ENCODE data around the gene NLRC3. TPM values are rescaled to one million over a fixed set of nuclear protein-coding genes. Genes with fewer than 3 reads are reported as not detected.

Gene NLRC3
- total RNA-seq, 1 donor from 2014 or later = 3.2 TPM

DNA sequence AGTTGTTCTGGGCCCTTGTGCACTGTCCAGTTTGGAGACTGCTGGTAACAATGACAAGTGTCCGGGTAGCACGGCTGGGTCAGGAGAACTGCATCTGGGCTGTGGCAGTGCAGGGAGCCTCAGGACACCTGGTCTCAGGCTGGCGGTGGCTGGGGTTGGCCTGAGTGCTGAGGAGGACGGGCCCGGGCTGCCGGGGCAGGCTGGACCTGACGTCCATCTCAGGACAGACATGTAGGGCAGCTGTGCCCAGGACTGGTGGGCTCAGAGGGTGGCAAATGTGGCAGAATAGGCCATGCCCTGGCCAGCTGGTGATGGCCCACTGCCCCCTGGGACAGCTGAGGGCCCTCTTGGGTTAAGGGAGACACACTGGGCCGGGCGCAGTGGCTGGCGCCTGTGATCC lies 4.2 kb upstream of the NLRC3 start:
- TF ChIP-seq, protein P1, sequence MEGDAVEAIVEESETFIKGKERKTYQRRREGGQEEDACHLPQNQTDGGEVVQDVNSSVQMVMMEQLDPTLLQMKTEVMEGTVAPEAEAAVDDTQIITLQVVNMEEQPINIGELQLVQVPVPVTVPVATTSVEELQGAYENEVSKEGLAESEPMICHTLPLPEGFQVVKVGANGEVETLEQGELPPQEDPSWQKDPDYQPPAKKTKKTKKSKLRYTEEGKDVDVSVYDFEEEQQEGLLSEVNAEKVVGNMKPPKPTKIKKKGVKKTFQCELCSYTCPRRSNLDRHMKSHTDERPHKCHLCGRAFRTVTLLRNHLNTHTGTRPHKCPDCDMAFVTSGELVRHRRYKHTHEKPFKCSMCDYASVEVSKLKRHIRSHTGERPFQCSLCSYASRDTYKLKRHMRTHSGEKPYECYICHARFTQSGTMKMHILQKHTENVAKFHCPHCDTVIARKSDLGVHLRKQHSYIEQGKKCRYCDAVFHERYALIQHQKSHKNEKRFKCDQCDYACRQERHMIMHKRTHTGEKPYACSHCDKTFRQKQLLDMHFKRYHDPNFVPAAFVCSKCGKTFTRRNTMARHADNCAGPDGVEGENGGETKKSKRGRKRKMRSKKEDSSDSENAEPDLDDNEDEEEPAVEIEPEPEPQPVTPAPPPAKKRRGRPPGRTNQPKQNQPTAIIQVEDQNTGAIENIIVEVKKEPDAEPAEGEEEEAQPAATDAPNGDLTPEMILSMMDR (IDR thresholded peaks at IDR 0.05; ENCODE audit: unreplicated experiment) = no peak
- DNase-seq (ENCODE audit: low spot score) = no peak
- no peak overlapping the region for H3K4me3 Mint-ChIP-seq (ENCODE audit: unreplicated experiment)
- peaks cover 11% of the 10 kb centered on the region for H3K36me3 Mint-ChIP-seq (ENCODE audit: low read depth, unreplicated experiment)
- peaks cover 7% of the 10 kb centered on the region for H3K27me3 Mint-ChIP-seq (ENCODE audit: unreplicated experiment)
- H3K9me3 Mint-ChIP-seq (ENCODE audit: unreplicated experiment) = no peaks in the 10 kb centered on the region
- peaks cover 12% of the 10 kb centered on the region for H3K4me1 Mint-ChIP-seq (ENCODE audit: unreplicated experiment)
- no peak overlapping the region for H3K27ac Mint-ChIP-seq (ENCODE audit: unreplicated experiment)

DNA sequence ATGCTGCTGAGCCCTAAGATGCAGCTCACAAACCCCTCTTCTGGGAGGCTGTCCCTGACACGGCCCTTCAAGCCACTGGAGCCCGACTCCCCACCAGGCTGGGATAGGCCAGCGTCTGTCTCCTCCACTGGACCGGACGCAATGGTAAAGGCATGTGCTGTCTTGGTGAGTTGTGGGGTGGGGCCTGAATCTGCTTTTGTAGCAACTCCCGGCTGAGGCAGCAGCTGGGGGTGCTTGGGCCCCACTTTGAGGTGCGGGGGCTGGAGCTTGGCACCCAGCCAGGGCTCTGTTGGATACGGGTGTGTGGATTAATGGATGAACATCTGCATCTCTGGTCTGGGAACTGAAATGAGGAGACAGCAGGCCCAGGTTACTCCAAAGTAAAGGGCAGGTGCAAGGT lies 3.5 kb upstream of the NLRC3 start:
- H3K27me3 Mint-ChIP-seq (ENCODE audit: unreplicated experiment) = peaks cover 7% of the 10 kb centered on the region
- TF ChIP-seq, protein P1 (IDR thresholded peaks at IDR 0.05; ENCODE audit: unreplicated experiment) = no peak
- no peak for DNase-seq (ENCODE audit: low spot score)
- H3K27ac Mint-ChIP-seq (ENCODE audit: unreplicated experiment) = no peak overlapping the region
- H3K4me1 Mint-ChIP-seq (ENCODE audit: unreplicated experiment) = peaks cover 12% of the 10 kb centered on the region
- no peaks in the 10 kb centered on the region for H3K9me3 Mint-ChIP-seq (ENCODE audit: unreplicated experiment)
- peaks cover 7% of the 10 kb centered on the region for H3K36me3 Mint-ChIP-seq (ENCODE audit: low read depth, unreplicated experiment)
- H3K4me3 Mint-ChIP-seq (ENCODE audit: unreplicated experiment) = no peak overlapping the region

DNA sequence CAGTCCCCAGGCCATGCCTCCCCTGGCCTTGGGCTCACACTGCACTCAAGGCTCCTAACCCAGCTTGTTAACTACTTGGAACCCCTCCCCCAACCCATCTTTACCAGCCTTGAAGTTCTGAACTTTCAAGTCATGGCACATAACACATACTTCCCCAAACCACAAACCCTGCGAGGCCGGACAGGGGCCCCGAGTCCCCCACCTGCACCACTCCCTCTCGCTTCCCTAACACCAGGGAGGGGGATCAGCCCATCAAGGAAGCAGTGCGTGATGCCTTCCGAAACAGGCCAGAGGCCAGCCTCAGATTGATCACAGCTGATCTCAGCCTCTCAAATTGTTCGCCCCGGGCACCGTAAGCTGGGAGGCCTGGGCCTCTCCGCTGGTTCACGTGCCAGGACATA lies 3.0 kb upstream of the NLRC3 start:
- Mint-ChIP-seq H3K4me3 (ENCODE audit: unreplicated experiment) (no peak overlapping the region), H3K27me3 (ENCODE audit: unreplicated experiment) (peaks cover 7% of the 10 kb centered on the region), H3K9me3 (ENCODE audit: unreplicated experiment) (no peaks in the 10 kb centered on the region), H3K4me1 (ENCODE audit: unreplicated experiment) (peaks cover 12% of the 10 kb centered on the region), H3K27ac (ENCODE audit: unreplicated experiment) (peak overlapping the region; percentile 18), H3K36me3 (ENCODE audit: low read depth, unreplicated experiment) (peaks cover 7% of the 10 kb centered on the region)
- TF ChIP-seq, protein P1 (IDR thresholded peaks at IDR 0.05; ENCODE audit: unreplicated experiment) = no peak
- no peak for DNase-seq (ENCODE audit: low spot score)

DNA sequence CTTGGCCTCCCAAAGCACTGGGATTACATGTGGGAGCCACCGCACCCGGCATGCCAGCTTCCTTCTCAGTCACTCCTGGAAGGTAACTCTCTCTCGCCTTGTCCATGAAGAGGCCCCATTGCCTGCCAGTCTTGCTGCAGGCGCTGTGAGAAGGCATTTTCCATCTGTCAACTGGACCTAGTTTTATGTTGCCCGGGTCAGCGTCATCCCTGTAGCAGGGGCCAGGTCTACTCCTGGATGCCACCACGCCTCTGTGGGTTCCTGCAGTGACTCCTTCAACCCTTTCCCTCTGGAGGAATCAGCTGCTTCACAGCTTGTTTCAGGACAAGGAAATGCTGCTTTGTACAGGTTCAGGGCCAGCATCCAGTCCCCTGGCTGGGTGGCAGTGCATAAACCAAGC lies 2.6 kb upstream of the NLRC3 start:
- Mint-ChIP-seq H3K9me3 (ENCODE audit: unreplicated experiment) (no peaks in the 10 kb centered on the region), H3K27me3 (ENCODE audit: unreplicated experiment) (peaks cover 7% of the 10 kb centered on the region), H3K4me3 (ENCODE audit: unreplicated experiment) (no peak overlapping the region), H3K36me3 (ENCODE audit: low read depth, unreplicated experiment) (peaks cover 5% of the 10 kb centered on the region), H3K4me1 (ENCODE audit: unreplicated experiment) (peaks cover 12% of the 10 kb centered on the region), H3K27ac (ENCODE audit: unreplicated experiment) (no peak overlapping the region)
- TF ChIP-seq, protein P1 (IDR thresholded peaks at IDR 0.05; ENCODE audit: unreplicated experiment) = no peak
- no peak for DNase-seq (ENCODE audit: low spot score)

DNA sequence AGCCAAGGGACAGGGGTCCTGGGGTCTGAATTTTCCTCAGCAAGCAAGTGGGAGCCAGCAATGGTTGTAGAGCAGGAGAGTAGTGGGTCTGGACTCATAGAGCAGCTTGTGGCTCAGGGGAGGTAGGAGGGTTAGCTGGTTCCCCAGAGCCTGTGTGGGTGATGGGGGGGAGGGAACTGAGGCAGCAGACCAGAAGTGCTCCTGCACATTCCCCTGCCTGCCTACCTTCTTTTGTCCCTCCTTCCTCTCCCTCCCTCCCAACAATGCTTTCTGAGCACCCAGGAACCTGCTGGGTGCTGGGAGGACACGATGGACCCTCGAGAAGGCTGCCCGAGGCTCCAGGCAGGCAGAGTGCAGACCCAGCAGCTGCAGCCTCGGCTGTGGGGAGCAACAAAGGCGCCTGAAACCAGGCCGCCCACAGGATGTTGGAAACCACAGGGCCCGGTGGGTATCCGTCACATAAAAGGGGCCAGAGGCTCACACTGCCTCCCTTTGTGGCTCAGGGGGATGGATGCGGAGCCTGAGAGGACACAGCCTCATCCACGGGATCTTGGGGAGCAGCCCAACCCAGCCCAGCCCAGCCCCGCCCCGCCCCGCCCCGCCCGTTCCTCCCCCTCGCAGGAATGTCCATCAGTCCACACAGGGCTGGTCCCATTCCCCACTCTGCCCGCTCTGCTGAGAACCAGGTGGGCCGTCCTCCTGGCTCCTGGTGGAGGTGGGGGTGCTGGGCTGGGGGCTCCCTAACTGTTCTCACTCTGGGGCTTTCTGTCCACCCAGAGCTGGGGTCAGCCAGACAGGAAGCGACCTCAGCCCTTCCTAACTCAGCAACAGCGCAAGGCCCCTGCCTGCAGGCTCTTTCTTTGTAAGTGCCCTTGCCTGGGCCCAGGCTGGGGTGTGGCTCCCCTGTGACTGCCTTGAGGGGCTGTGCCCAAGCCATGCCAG lies 1.7 kb upstream of the NLRC3 start:
- Mint-ChIP-seq H3K36me3 (ENCODE audit: low read depth, unreplicated experiment) (peaks cover 3% of the 10 kb centered on the region), H3K9me3 (ENCODE audit: unreplicated experiment) (no peaks in the 10 kb centered on the region), H3K27ac (ENCODE audit: unreplicated experiment) (peak overlapping the region; percentile 15), H3K27me3 (ENCODE audit: unreplicated experiment) (peaks cover 7% of the 10 kb centered on the region), H3K4me1 (ENCODE audit: unreplicated experiment) (peaks cover 12% of the 10 kb centered on the region), H3K4me3 (ENCODE audit: unreplicated experiment) (no peak overlapping the region)
- TF ChIP-seq, protein P1 (IDR thresholded peaks at IDR 0.05; ENCODE audit: unreplicated experiment) = no peak
- no peak for DNase-seq (ENCODE audit: low spot score)

Data from endothelial cell (in vitro differentiated cells).